SK-N-MC (cell line): Measurements from ENCODE around the gene FMNL3.

Experiments used
- EZH2 ChIP-seq: fragments of 200-600 bp; sonication (generic); IDR thresholded peaks from one replicate; pipeline ENCODE4 v1.6.1; 2017; ENCODE audit warnings: antibody characterized with exemption
- POLR2AphosphoS5 ChIP-seq: IDR thresholded peaks from 2 replicates; pipeline ENCODE4 v1.6.1; 2012; ENCODE audit warnings: mild to moderate bottlenecking, low read depth, low read length, borderline replicate concordance

DNA sequence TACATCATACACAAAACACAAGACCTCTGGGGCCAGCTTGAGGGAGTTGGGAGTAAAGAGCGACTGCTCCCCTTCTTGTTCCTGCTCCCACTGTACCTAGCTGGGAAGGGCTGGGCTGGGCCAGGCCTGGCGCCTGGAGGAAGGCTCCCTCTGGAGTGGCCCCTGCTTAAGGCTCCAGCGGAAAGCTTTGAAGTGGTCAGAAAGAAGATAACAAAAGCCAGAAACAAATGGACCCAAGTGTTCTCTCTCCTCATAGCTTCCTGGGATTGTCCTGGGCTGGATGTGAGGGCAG lies 58.5 kb downstream of the FMNL3 start:
- no peak for TF ChIP-seq POLR2AphosphoS5
- no peak for TF ChIP-seq EZH2
